Stimulated activated CD4-positive, alpha-beta T cell treated with anti-CD3 and anti-CD28 coated beads, Interleukin-1b, Interleukin-23, amount 100 ng/mL, for 24 hours (primary cell): Measurements from ENCODE around the gene MAP4K3.

Experiments
- DNase-seq, 4 experiments: peaks; one replicate each; pipeline ENCODE4 v3.0.0-alpha.2; 2020; ENCODE audit warnings: low read depth in 4 of 4, low spot score in 1 of 4

Gene MAP4K3

DNA sequence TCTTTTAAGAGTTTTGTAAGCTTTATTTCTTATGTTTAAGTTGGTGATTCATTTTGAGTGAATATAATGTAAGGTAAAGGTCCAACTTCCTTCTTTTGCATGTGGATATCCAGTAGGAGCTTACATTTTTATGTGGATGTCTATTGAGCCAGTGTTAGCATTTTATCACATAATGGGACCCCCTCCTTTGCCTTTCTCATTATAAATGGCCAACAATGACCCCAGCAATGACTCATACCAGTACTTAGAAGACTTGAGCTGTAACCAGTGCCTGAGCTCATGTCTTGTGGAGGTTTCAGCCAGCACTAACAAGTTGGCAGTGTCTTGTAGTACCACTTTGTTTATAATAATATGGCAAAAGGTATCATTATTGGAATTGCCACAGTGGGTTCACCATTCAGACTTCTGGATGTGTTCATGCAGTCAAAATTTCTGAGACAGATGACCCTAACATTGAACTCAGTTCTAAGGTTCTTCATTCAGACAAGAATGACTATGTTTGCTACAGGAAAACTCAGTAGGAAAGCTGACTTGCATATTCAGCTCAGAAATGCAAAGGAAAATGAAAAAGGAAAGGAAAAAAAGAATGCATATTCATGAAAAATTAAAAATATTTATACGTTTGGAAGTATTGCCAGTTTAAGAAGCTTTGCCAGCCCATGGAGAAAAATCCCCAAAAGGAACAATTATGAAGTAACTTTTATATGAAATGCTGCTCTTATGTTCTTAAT, 234.3 kb downstream of the MAP4K3 start:
- DNase-seq: no peak
